HEK293T (cell line): ENCODE measurements around the gene REXO4.

Experiments used
- CTBP1 ChIP-seq: fragments of 450-650 bp; IDR thresholded peaks from 2 replicates; pipeline ENCODE4 v1.6.1; 2016; ENCODE audit warnings: borderline replicate concordance
- ELF4 ChIP-seq: fragments of 450-650 bp; IDR thresholded peaks from 2 replicates; pipeline ENCODE4 v1.6.1; 2017; ENCODE audit warnings: antibody characterized with exemption
- FOXA1 ChIP-seq: fragments of 450-650 bp; IDR thresholded peaks from 2 replicates; pipeline ENCODE4 v1.6.1; 2016; ENCODE audit warnings: mild to moderate bottlenecking
- FOXK2 ChIP-seq: fragments of 450-650 bp; IDR thresholded peaks from 2 replicates; pipeline ENCODE4 v1.6.1; 2016; ENCODE audit warnings: mild to moderate bottlenecking
- FOXM1 ChIP-seq: fragments of 450-650 bp; IDR thresholded peaks from 2 replicates; pipeline ENCODE4 v1.6.1; 2017; ENCODE audit warnings: mild to moderate bottlenecking, borderline replicate concordance
- HDGF ChIP-seq: fragments of 450-650 bp; IDR thresholded peaks from 2 replicates; pipeline ENCODE4 v1.6.1; 2017; ENCODE audit warnings: antibody characterized with exemption, borderline replicate concordance
- SP1 ChIP-seq: fragments of 450-650 bp; IDR thresholded peaks from 2 replicates; pipeline ENCODE4 v1.6.1; 2017

DNA sequence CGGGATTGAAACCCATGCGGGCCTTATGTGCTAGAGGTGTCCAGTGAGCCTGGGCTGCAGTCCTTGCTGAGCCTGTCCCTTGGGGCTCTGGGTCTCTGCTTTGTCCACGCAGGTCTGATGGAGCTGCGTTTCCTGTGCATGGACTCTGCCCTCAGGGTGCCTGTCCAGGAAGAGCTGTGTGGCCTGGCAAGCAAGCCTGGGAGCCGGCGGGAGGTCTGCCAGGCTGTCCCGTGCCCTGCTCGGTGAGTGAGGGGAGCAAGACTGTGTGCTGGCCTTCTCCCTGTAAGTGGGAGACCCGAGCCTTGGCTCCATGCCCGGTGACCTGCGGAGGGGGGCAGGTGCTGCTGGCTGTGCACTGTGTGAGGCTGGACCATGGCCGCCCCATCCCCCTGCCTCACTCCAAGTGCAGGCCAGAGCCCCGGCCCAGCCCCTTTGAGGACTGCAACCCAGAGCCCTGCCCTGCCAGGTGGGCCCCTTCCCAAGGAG lies 30.7 kb upstream of the REXO4 start:
- TF ChIP-seq FOXM1 (no peak), SP1 (no peak), FOXK2 (no peak), FOXA1 (no peak), CTBP1 (no peak), ELF4 (no peak), HDGF (no peak)
